GM12872 (cell line): Measurements from ENCODE around the gene REC114.

Source experiments
- CTCF ChIP-seq: IDR thresholded peaks from 3 replicates; pipeline ENCODE4 v1.5.1; 2011; ENCODE audit warnings: low read depth, mild to moderate bottlenecking, low read length, moderate library complexity; ENCODE audit not compliant: insufficient read depth

Gene REC114

GRCh38 chr15:73607405-73607804 is 164.4 kb downstream of the REC114 start:
- TF ChIP-seq CTCF, result no peak

DNA sequence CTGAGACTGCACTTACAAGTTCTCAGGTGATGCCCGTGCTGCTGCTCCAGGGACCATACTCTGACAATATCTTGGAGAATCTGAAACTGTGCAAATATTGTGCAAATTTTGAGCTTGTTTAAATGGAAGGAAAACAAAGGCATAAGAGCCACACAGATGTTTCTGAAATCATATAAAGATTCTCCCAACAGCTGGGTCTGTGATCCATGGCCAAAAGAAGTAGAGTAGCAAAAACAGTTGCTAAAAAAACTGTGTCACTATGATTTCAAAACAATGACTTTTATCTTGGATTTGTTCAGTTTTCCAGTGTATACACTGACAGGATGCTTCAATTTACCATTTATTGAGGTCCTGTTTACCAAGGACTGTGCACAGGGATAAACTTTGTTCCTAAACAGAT is 164.9 kb downstream of the REC114 start:
- no peak for TF ChIP-seq CTCF

- no peak for TF ChIP-seq CTCF
Measured at GRCh38 chr15:73608475-73608874, 165.5 kb downstream of the REC114 start.

GRCh38 chr15:73608941-73609340 is 166.0 kb downstream of the REC114 start:
- no peak for TF ChIP-seq CTCF
